ENCODE results near the gene RGS1. TPM values are rescaled to one million over a fixed set of nuclear protein-coding genes. Genes with fewer than 3 reads are reported as not detected.

RGS1 gene
- total and polyA plus RNA-seq, 2 of the 4 experiments (the other 2 are of a cell fraction), result not detected

GRCh38 chr1:192534666-192535065 is 40.9 kb upstream of the RGS1 start:
- ATAC-seq (ENCODE audit: low read depth), result no peak
- peak overlapping the region; percentile 36 for H3K4me2 ChIP-seq (ENCODE audit: low read depth, low read length)
- peak overlapping the region; percentile 74 for H2BK20ac ChIP-seq (ENCODE audit: low read depth, low read length)
- no peak overlapping the region for H2BK15ac ChIP-seq (ENCODE audit: low read depth, low read length)
- H2AK9ac ChIP-seq (replicated peaks; ENCODE audit: low read depth, low read length, poor library complexity), result no peak overlapping the region
- H3K18ac ChIP-seq (ENCODE audit: low read depth, low read length), result peak overlapping the region; percentile 67
- H4K20me1 ChIP-seq (ENCODE audit: insufficient read depth, low read length), result no peaks in the 10 kb centered on the region
- H3K56ac ChIP-seq (ENCODE audit: extremely low read depth, insufficient read depth, low read length), result no peak overlapping the region
- H2BK120ac ChIP-seq (ENCODE audit: low read depth, low read length), result peak overlapping the region; percentile 82
- BruUV-seq (replicated peaks), result no TSS peak
- no peaks in the 10 kb centered on the region for H3K9me3 ChIP-seq (ENCODE audit: control insufficient read depth, insufficient read depth, low read length)
- peak overlapping the region; percentile 19; the same call in 1 of the 2 replicates for H3K9ac ChIP-seq (ENCODE audit: low read depth, low read length)
- H3K23ac ChIP-seq (ENCODE audit: low read depth, low read length), result 0 out of 2 replicates have a peak overlapping the region, but pooled peaks have one; percentile 4
- ChIA-PET POLR2A (ENCODE audit: unreplicated experiment) (no interaction called here), CTCF (interaction anchor here (0.9 kb wide), 1 partner anchor 12 kb away, joined by 3 read pairs; no protein-coding TSS in a partner anchor)
- no peaks in the 10 kb centered on the region for H3K27me3 ChIP-seq (ENCODE audit: control insufficient read depth, insufficient read depth, low read length)
- peak overlapping the region; percentile 86; the same call in 1 of the 2 replicates for H3K27ac ChIP-seq (ENCODE audit: insufficient read depth, low read length)
- no peaks in the 10 kb centered on the region for H3K36me3 ChIP-seq (ENCODE audit: control insufficient read depth, insufficient read depth, low read length)
- WGBS, 2 experiments (ENCODE audit: extremely low coverage in 2 of 2, insufficient read length in 1 of 2), result 14% methylated on average over 2 of the region's 2 CpGs; no CpG with 5 or more reads in 1 of the 2 experiments
- H2AFZ ChIP-seq (replicated peaks; ENCODE audit: low read length, poor library complexity), result no peak overlapping the region
- H4K91ac ChIP-seq (ENCODE audit: insufficient read depth, low read depth, low read length), result no peak overlapping the region
- intact Hi-C loops (cut with micrococcal nuclease) (loop anchor here (5.0 kb wide), 2 partner anchors 43 to 47 kb away; partner anchors contain the start of gene RGS1), dilution Hi-C loops (cut with HindIII; ENCODE audit: low sequenced_read_pairs, unreplicated experiment) (no loop called here), in situ Hi-C loops (cut with MboI; ENCODE audit: low sequenced_read_pairs) (loop anchor here (10.0 kb wide), 1 partner anchor 50 kb away; no protein-coding TSS in a partner anchor)
- peak overlapping the region in 1 of 2 experiments; percentile 68; a peak in 1 of 4 replicates for H4K8ac ChIP-seq (ENCODE audit: low read depth in 2 of 2, low read length in 2 of 2)
- TF ChIP-seq, protein P1, sequence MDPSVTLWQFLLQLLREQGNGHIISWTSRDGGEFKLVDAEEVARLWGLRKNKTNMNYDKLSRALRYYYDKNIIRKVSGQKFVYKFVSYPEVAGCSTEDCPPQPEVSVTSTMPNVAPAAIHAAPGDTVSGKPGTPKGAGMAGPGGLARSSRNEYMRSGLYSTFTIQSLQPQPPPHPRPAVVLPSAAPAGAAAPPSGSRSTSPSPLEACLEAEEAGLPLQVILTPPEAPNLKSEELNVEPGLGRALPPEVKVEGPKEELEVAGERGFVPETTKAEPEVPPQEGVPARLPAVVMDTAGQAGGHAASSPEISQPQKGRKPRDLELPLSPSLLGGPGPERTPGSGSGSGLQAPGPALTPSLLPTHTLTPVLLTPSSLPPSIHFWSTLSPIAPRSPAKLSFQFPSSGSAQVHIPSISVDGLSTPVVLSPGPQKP (IDR thresholded peaks at IDR 0.05; ENCODE audit: borderline replicate concordance, low read depth, low read length), result no peak
- no peak for TF ChIP-seq CTCF (conservative IDR thresholded peaks at IDR 0.05; ENCODE audit: low read depth, low read length)
- TF ChIP-seq MAFK (IDR thresholded peaks at IDR 0.05; ENCODE audit: low read depth, low read length), result no peak
- peak overlapping the region; percentile 64; the same call in 1 of the 2 replicates for H3K14ac ChIP-seq (replicated peaks; ENCODE audit: low read depth, low read length)
- peak overlapping the region; percentile 78 for H3K4ac ChIP-seq (ENCODE audit: low read depth, low read length)
- no peak for DNase-seq
- H3K9me1 ChIP-seq (ENCODE audit: insufficient read depth, low read length), result no peaks in the 10 kb centered on the region; the same call in 1 of the 2 replicates
- no peaks in the 10 kb centered on the region for H3K79me1 ChIP-seq (ENCODE audit: low read depth in 1 of 2, low read length in 2 of 2)
- peak overlapping the region; percentile 79 for H4K5ac ChIP-seq (ENCODE audit: low read depth, low read length)
- H3K4me1 ChIP-seq (ENCODE audit: control insufficient read depth, insufficient read depth, low read length), result peaks cover 12% of the 10 kb centered on the region
- no peak overlapping the region for H3K4me3 ChIP-seq (ENCODE audit: insufficient read depth, low read depth, low read length)
- H2BK5ac ChIP-seq (ENCODE audit: low read depth, low read length, poor library complexity, severe bottlenecking), result peak overlapping the region; percentile 29
- no peak overlapping the region for H2AK5ac ChIP-seq (ENCODE audit: low read depth, low read length)
